Caco-2 (cell line): Measurements from ENCODE around the gene ACTG2. TPM values are rescaled to one million over a fixed set of nuclear protein-coding genes. Genes with fewer than 3 reads are reported as not detected.

Source experiments
- BruUV-seq: library from RNA; stranded (reverse); fragments of 400-500 nt; replicated peaks from 2 replicates; lab custom pipeline; 2021; lab: Mats Ljungman, UMichigan
- CTCF ChIA-PET: fragments of 300-600 bp; sonication (Branson Sonifier 250); formaldehyde crosslinking; loops from one replicate; lab custom pipeline; 2022; ENCODE audit warnings: antibody characterized with exemption; lab: Charles Lee
- POLR2A ChIA-PET: fragments of 300-600 bp; sonication (Branson Sonifier 250); formaldehyde crosslinking; loops from one replicate; lab custom pipeline; 2022; ENCODE audit warnings: antibody characterized with exemption; lab: Charles Lee
- DNase-seq, 2 experiments: peaks; one replicate each; pipeline versions ENCODE4 v3.0.0 to v3.0.0-alpha.2; 2020 to 2022
- H3K27me3 ChIP-seq: replicated peaks from 2 replicates; pipeline ENCODE4 v1.6.0; 2011; ENCODE audit warnings: low read length; ENCODE audit not compliant: control insufficient read depth, insufficient read depth
- H3K36me3 ChIP-seq: 2 replicates; pipeline ENCODE4 v1.5.1; 2011; ENCODE audit warnings: low read length; ENCODE audit not compliant: control insufficient read depth, insufficient read depth
- H3K4me1 ChIP-seq: fragments of 250-450 bp; sonication (Bioruptor Pico); 2 replicates; pipeline ENCODE4 v1.5.1; 2020; ENCODE audit warnings: mild to moderate bottlenecking
- H3K4me3 ChIP-seq: 2 replicates; pipeline ENCODE4 v1.5.1; 2011; ENCODE audit warnings: low read depth, mild to moderate bottlenecking, control low read depth, low read length
- H3K9me3 ChIP-seq: fragments of 250-450 bp; sonication (Bioruptor Pico); 2 replicates; pipeline ENCODE4 v1.5.1; 2020; ENCODE audit warnings: mild to moderate bottlenecking, moderate library complexity
- H3K27ac Mint-ChIP-seq: one replicate; pipeline ENCODE4 v1.8.0; 2022; ENCODE audit warnings: mixed read lengths; ENCODE audit not compliant: unreplicated experiment
- H3K27me3 Mint-ChIP-seq: one replicate; pipeline ENCODE4 v1.8.0; 2022; ENCODE audit warnings: mixed read lengths; ENCODE audit not compliant: insufficient read depth, unreplicated experiment
- H3K36me3 Mint-ChIP-seq: one replicate; pipeline ENCODE4 v1.8.0; 2022; ENCODE audit warnings: mild to moderate bottlenecking, mixed read lengths; ENCODE audit not compliant: insufficient read depth, unreplicated experiment
- H3K4me1 Mint-ChIP-seq: one replicate; pipeline ENCODE4 v1.8.0; 2022; ENCODE audit warnings: low read depth, mixed read lengths; ENCODE audit not compliant: unreplicated experiment
- H3K4me3 Mint-ChIP-seq: one replicate; pipeline ENCODE4 v1.8.0; 2022; ENCODE audit warnings: mild to moderate bottlenecking, moderate library complexity, mixed read lengths; ENCODE audit not compliant: unreplicated experiment
- H3K9me3 Mint-ChIP-seq: one replicate; pipeline ENCODE4 v1.8.0; 2022; ENCODE audit warnings: mixed read lengths; ENCODE audit not compliant: unreplicated experiment
- intact Hi-C: fragments of 100-400 bp; cut with micrococcal nuclease; formaldehyde crosslinking; loops from one replicate; pipeline ENCODE4 v1.10.0; 2022; ENCODE audit not compliant: unreplicated experiment
- total RNA-seq: library from RNA; stranded (reverse); gene quantifications from 2 replicates; pipeline ENCODE4 v1.2.3, GENCODE V29; 2022
- TF ChIP-seq, protein P1 (sequence below), 2 experiments: fragments of 200-600 bp in 1 of 2; IDR thresholded peaks; 1 replicate in 1 of 2; 2 replicates in 1 of 2; pipeline versions ENCODE4 v1.5.1 to v1.8.0; 2011 to 2022; ENCODE audit warnings: antibody characterized with exemption in 1 of 2, control low read depth in 1 of 2, inconsistent platforms in 1 of 2, low read depth in 1 of 2, low read length in 1 of 2, mild to moderate bottlenecking in 1 of 2, moderate library complexity in 1 of 2; ENCODE audit not compliant: insufficient read depth in 1 of 2, severe bottlenecking in 1 of 2, unreplicated experiment in 1 of 2

Gene ACTG2
- total RNA-seq, 1 experiment from 2014 or later: 2.6 TPM

DNA sequence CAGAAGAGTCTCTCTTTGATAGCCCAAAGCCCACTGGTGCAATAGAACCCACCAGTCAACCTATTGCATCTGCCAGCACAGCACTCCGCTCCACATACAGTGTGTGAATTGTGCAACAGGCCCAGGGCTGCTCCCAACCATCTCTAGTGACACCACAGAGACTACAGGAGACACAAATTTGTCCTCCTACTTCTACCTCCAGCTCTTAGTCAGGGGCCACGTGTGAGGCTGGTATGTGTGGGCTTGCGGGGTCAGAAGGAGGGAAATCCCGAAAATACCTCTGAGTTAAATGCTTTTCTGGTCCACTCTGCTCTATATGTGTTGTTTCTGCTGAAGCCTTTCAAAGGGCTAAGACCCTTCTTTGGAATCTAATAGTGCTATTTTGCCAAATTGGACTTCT is 51.9 kb downstream of the ACTG2 start:
- CTCF ChIA-PET: no interaction called here
- Mint-ChIP-seq H3K36me3 (peaks cover 58% of the 10 kb centered on the region), H3K9me3 (no peaks in the 10 kb centered on the region), H3K27me3 (no peaks in the 10 kb centered on the region), H3K4me1 (no peaks in the 10 kb centered on the region), H3K4me3 (no peak overlapping the region), H3K27ac (no peak overlapping the region)
- no peak overlapping the region for H3K4me3 ChIP-seq
- BruUV-seq: no TSS peak
- H3K27me3 ChIP-seq: no peaks in the 10 kb centered on the region
- no peaks in the 10 kb centered on the region for H3K9me3 ChIP-seq
- no peaks in the 10 kb centered on the region; the same call in 1 of the 2 replicates for H3K36me3 ChIP-seq
- POLR2A ChIA-PET: no interaction called here
- intact Hi-C loops: no loop called here
- TF ChIP-seq, protein P1, sequence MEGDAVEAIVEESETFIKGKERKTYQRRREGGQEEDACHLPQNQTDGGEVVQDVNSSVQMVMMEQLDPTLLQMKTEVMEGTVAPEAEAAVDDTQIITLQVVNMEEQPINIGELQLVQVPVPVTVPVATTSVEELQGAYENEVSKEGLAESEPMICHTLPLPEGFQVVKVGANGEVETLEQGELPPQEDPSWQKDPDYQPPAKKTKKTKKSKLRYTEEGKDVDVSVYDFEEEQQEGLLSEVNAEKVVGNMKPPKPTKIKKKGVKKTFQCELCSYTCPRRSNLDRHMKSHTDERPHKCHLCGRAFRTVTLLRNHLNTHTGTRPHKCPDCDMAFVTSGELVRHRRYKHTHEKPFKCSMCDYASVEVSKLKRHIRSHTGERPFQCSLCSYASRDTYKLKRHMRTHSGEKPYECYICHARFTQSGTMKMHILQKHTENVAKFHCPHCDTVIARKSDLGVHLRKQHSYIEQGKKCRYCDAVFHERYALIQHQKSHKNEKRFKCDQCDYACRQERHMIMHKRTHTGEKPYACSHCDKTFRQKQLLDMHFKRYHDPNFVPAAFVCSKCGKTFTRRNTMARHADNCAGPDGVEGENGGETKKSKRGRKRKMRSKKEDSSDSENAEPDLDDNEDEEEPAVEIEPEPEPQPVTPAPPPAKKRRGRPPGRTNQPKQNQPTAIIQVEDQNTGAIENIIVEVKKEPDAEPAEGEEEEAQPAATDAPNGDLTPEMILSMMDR (IDR thresholded peaks at IDR 0.05; ENCODE audit: insufficient read depth in 1 of 2, low read depth in 1 of 2, low read length in 1 of 2, severe bottlenecking in 1 of 2, unreplicated experiment in 1 of 2): no peak
- no peak for DNase-seq
- H3K4me1 ChIP-seq: no peaks in the 10 kb centered on the region; the same call in 1 of the 2 replicates

DNA sequence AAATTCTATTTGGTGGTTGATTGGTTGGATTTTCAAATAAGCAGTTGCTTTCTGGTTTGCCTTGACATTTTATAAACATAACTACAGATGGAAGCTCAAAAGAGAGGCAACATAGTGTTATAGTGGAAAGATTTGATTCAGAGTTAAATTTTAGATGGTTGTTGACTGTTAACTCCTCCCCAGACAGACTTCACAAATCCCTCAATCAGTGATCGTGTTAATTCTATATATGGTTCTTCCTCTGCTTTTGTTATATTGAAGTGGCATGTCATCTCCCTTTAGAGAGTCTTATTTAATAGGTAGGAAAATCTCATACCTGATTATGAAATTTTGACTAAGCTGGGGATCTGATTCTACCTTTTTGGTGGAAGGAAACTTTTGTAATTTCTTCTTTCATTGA is 53.4 kb downstream of the ACTG2 start:
- CTCF ChIA-PET: no interaction called here
- no peaks in the 10 kb centered on the region for H3K4me1 ChIP-seq
- H3K27ac Mint-ChIP-seq: no peak overlapping the region
- H3K36me3 Mint-ChIP-seq: peaks cover 66% of the 10 kb centered on the region
- no peaks in the 10 kb centered on the region for H3K27me3 Mint-ChIP-seq
- H3K4me3 Mint-ChIP-seq: no peak overlapping the region
- no peaks in the 10 kb centered on the region for H3K27me3 ChIP-seq
- intact Hi-C loops: no loop called here
- no peaks in the 10 kb centered on the region for H3K9me3 ChIP-seq
- DNase-seq: no peak
- H3K36me3 ChIP-seq: peaks cover 2% of the 10 kb centered on the region
- TF ChIP-seq, protein P1 (IDR thresholded peaks at IDR 0.05; ENCODE audit: insufficient read depth in 1 of 2, low read depth in 1 of 2, low read length in 1 of 2, severe bottlenecking in 1 of 2, unreplicated experiment in 1 of 2): no peak
- POLR2A ChIA-PET: no interaction called here
- H3K9me3 Mint-ChIP-seq: no peaks in the 10 kb centered on the region
- no TSS peak for BruUV-seq
- no peak overlapping the region for H3K4me3 ChIP-seq
- no peaks in the 10 kb centered on the region for H3K4me1 Mint-ChIP-seq

DNA sequence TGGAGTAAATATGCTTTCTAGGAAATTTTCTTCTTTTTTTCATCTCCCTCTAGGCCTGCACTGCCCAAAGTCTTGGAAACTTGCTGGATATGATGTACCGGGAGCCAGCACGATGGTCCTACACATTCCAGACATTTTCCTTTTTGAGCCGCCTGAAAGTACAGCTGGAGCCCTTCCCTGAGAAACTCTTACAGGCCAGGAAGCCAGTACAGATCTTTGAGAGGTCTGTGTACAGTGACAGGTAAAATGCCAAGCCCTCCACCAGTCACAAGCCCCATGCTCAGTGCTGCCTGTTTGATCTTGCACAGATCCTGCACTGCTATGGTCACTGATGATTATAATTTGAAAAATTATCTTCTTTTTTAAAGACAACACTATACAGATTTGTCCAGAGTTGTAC is 53.9 kb downstream of the ACTG2 start:
- POLR2A ChIA-PET: no interaction called here
- H3K4me3 Mint-ChIP-seq: no peak overlapping the region
- intact Hi-C loops: no loop called here

More for the DNA sequence above, 53.9 kb downstream of the ACTG2 start:
- no peaks in the 10 kb centered on the region for H3K27me3 Mint-ChIP-seq
- no peaks in the 10 kb centered on the region for H3K9me3 Mint-ChIP-seq
- H3K4me1 ChIP-seq: no peaks in the 10 kb centered on the region
- peaks cover 66% of the 10 kb centered on the region for H3K36me3 Mint-ChIP-seq
- no peaks in the 10 kb centered on the region for H3K4me1 Mint-ChIP-seq
- no peak overlapping the region for H3K27ac Mint-ChIP-seq
- H3K9me3 ChIP-seq: no peaks in the 10 kb centered on the region
- no peaks in the 10 kb centered on the region for H3K27me3 ChIP-seq
- CTCF ChIA-PET: no interaction called here
- peaks cover 2% of the 10 kb centered on the region for H3K36me3 ChIP-seq
- no peak for DNase-seq
- no peak overlapping the region for H3K4me3 ChIP-seq
- TF ChIP-seq, protein P1 (IDR thresholded peaks at IDR 0.05; ENCODE audit: insufficient read depth in 1 of 2, low read depth in 1 of 2, low read length in 1 of 2, severe bottlenecking in 1 of 2, unreplicated experiment in 1 of 2): no peak
- no TSS peak for BruUV-seq
